ENCODE results near the gene RBL2.

DNA sequence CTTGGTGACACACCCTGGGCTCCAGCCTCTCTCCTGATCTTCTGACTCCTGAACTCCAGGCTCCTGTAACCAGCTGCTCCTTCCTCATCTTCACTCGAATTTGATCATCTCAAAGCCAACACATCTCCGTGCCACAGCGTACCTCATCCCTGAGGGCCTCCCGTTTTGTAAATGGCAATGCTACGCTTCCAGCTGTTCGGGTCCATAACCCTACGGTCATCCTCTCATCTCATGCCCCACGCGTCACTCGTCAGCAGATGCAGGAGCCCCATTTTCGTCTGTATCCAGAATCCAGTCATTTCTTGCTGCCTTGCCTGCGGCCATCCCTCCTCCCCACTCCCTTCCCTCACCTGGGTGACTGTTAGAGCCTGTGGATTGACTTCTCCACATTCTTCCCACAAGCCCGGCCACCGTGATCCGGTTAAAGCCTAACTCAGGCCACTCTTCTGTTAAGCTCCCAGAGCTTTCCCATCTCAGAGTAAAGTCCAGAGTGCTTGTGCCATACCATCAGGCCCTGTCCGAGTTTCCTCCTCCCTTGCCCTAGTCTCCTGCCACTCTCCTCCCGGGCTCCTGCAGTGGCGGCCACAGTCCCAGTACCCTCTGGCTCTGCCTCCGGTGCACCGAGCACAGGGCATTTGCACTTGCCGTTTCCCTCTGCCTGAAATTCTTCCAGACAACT is 89.0 kb downstream of the RBL2 start:
- TF ChIP-seq, protein P1, sequence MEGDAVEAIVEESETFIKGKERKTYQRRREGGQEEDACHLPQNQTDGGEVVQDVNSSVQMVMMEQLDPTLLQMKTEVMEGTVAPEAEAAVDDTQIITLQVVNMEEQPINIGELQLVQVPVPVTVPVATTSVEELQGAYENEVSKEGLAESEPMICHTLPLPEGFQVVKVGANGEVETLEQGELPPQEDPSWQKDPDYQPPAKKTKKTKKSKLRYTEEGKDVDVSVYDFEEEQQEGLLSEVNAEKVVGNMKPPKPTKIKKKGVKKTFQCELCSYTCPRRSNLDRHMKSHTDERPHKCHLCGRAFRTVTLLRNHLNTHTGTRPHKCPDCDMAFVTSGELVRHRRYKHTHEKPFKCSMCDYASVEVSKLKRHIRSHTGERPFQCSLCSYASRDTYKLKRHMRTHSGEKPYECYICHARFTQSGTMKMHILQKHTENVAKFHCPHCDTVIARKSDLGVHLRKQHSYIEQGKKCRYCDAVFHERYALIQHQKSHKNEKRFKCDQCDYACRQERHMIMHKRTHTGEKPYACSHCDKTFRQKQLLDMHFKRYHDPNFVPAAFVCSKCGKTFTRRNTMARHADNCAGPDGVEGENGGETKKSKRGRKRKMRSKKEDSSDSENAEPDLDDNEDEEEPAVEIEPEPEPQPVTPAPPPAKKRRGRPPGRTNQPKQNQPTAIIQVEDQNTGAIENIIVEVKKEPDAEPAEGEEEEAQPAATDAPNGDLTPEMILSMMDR (IDR thresholded peaks at IDR 0.05), result no peak
- TF ChIP-seq ZFX (IDR thresholded peaks at IDR 0.05; ENCODE audit: borderline replicate concordance), result no peak
